Ascending aorta (tissue), 2 donors: ENCODE results near the gene WTAP. TPM values are rescaled to one million over a fixed set of nuclear protein-coding genes. Genes with fewer than 3 reads are reported as not detected.

Experiments used
- DNase-seq, 2 donors: peaks; one replicate each; pipeline ENCODE4 v3.0.0-alpha.2; 2019; ENCODE audit warnings: low spot score in 2 of 2
- H3K27ac ChIP-seq, 2 donors: fragments of 200-600 bp; sonication (generic); one replicate each; pipeline ENCODE4 v1.5.1; 2016 to 2017; ENCODE audit warnings: mild to moderate bottlenecking in 1 of 2
- H3K27me3 ChIP-seq: fragments of 200-600 bp; sonication (generic); one replicate; pipeline ENCODE4 v1.5.1; 2017
- H3K36me3 ChIP-seq, 2 donors: fragments of 200-600 bp; sonication (generic); one replicate each; pipeline ENCODE4 v1.5.1; 2016
- H3K4me1 ChIP-seq, 2 donors: fragments of 200-600 bp; sonication (generic); one replicate each; pipeline ENCODE4 v1.5.1; 2016 to 2017; ENCODE audit warnings: mild to moderate bottlenecking in 1 of 2
- H3K4me3 ChIP-seq, 2 donors: fragments of 200-600 bp; sonication (generic); one replicate each; pipeline ENCODE4 v1.5.1; 2016 to 2017; ENCODE audit warnings: mild to moderate bottlenecking in 1 of 2
- H3K9me3 ChIP-seq, 2 donors: fragments of 200-600 bp; sonication (generic); one replicate each; pipeline ENCODE4 v1.5.1; 2016
- CTCF ChIP-seq, 3 experiments: fragments of 200-600 bp in 2 of 3; fragments of 450-650 bp in 1 of 3; sonication (generic) in 2 of 3; IDR thresholded peaks; one replicate each; pipeline ENCODE4 v1.5.1; 2016 to 2019; ENCODE audit warnings: antibody characterized with exemption in 3 of 3, mild to moderate bottlenecking in 1 of 3, moderate library complexity in 1 of 3
- intact Hi-C: fragments of 100-400 bp; cut with DNase I; formaldehyde crosslinking; loops from one replicate; pipeline ENCODE4 v1.15.1; 2023
- total RNA-seq: library from RNA; depleted of rRNA; stranded (reverse); fragments of >200 nt; gene quantifications from one replicate; pipeline ENCODE4 v1.1.0, GENCODE V29; 2016

WTAP gene
- total RNA-seq, 1 donor from 2014 or later, result 44.6 TPM

GRCh38 chr6:159777240-159777904 is 50.1 kb downstream of the WTAP start:
- no peak overlapping the region for H3K4me3 ChIP-seq
- no peak for DNase-seq
- H3K27ac ChIP-seq, result no peak overlapping the region
- no peaks in the 10 kb centered on the region for H3K27me3 ChIP-seq
- intact Hi-C loops, result no loop called here
- H3K4me1 ChIP-seq, result no peaks in the 10 kb centered on the region
- peaks cover 55 to 71% of the 10 kb centered on the region in 2 donors for H3K36me3 ChIP-seq
- TF ChIP-seq CTCF (IDR thresholded peaks at IDR 0.05), result no peak
- H3K9me3 ChIP-seq, result no peaks in the 10 kb centered on the region

GRCh38 chr6:159778131-159778530 is 50.8 kb downstream of the WTAP start:
- no peak for TF ChIP-seq CTCF (IDR thresholded peaks at IDR 0.05)
- Histone ChIP-seq H3K4me1 (no peaks in the 10 kb centered on the region), H3K4me3 (no peak overlapping the region), H3K36me3 (peaks cover 63 to 79% of the 10 kb centered on the region in 2 donors), H3K27ac (no peak overlapping the region), H3K27me3 (no peaks in the 10 kb centered on the region), H3K9me3 (no peaks in the 10 kb centered on the region)
- DNase-seq, result no peak
- intact Hi-C loops, result no loop called here

GRCh38 chr6:159778542-159779103 is 51.3 kb downstream of the WTAP start:
- Histone ChIP-seq H3K4me1 (no peaks in the 10 kb centered on the region), H3K27ac (no peak overlapping the region), H3K4me3 (no peak overlapping the region), H3K9me3 (no peaks in the 10 kb centered on the region), H3K36me3 (peaks cover 67 to 84% of the 10 kb centered on the region in 2 donors), H3K27me3 (no peaks in the 10 kb centered on the region)
- DNase-seq, result no peak
- intact Hi-C loops, result no loop called here
- TF ChIP-seq CTCF (IDR thresholded peaks at IDR 0.05), result no peak

GRCh38 chr6:159788276-159788675 is 61.0 kb downstream of the WTAP start:
- Histone ChIP-seq H3K27ac (peak overlapping the region in 1 of 2 donors; percentile 87), H3K4me1 (peaks cover 11 to 36% of the 10 kb centered on the region in 2 donors), H3K4me3 (peak overlapping the region; percentile 68 to 85), H3K36me3 (peaks cover 13 to 42% of the 10 kb centered on the region in 2 donors), H3K27me3 (no peaks in the 10 kb centered on the region), H3K9me3 (no peaks in the 10 kb centered on the region)
- intact Hi-C loops, result loop anchor here (5.0 kb wide), 1 partner anchor 36 kb away; no protein-coding TSS in a partner anchor
- no peak for TF ChIP-seq CTCF (IDR thresholded peaks at IDR 0.05)
- DNase-seq, result no peak

- Histone ChIP-seq H3K4me1 (peaks cover 11 to 36% of the 10 kb centered on the region in 2 donors), H3K9me3 (no peaks in the 10 kb centered on the region), H3K27ac (peak overlapping the region; percentile 87 to 93), H3K27me3 (no peaks in the 10 kb centered on the region), H3K4me3 (peak overlapping the region; percentile 68 to 85), H3K36me3 (peaks cover 12 to 38% of the 10 kb centered on the region in 2 donors)
- intact Hi-C loops, result loop anchor here (1.0 to 5.0 kb wide), 4 partner anchors 27 to 62 kb away; partner anchors contain the start of genes ACAT2 and WTAP
- peak; percentile 18 to 67 for DNase-seq
- TF ChIP-seq CTCF (IDR thresholded peaks at IDR 0.05), result no peak
Measured at GRCh38 chr6:159788753-159789376, 61.6 kb downstream of the WTAP start.
